CD4-positive, alpha-beta T cell treated with Interleukin-15 for 4 hours (primary cell): ENCODE data around the gene CPSF4.
A peak's percentile ranks its signal among the peaks of the same experiment; 100 is the strongest.

Source experiments
- DNase-seq: peaks from one replicate; pipeline ENCODE4 v3.0.0-alpha.2; 2020; ENCODE audit warnings: low spot score

CPSF4 gene

DNA sequence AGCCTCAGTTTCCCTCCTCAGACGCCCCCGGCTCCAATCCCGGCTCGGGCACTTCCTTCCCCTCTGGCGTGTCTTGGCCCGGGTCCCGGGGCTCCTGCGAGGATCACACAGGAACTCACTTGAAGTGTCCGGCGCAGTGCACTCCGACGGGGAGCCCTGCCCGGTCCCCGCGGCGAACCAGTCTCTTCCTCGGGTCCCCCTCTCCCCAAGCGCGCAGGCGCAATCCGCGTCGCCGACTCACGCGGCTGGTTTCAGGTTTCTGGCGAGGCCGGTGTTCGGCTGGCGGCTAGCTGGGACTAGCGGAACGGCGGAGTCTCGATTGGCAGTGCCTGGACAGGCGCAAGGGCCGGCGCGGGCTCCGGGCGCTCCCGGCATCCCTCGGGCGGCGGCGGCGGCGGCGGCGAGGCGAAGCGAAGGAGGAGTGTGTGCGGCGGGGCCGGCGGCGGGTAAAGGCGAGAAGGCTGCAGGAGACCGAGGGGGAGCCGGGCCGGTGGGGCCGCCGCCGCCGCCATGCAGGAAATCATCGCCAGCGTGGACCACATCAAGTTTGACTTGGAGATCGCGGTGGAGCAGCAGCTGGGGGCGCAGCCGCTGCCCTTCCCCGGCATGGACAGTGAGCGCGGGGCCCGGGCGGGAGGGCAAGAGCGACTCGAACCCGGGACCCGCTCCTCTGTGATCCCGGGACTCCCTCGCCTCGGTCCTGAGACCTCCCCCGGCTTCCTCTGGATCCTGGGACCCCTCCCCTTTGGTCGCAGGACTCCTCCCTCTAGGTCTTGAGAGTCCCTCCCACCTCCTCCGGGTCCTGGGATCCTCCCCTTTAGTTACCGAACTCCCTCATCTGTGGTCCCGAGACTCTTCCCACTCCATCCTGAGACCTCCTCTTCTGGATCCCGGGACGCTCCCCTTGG lies at the start of gene CPSF4, which contains the start of gene PTCD1:
Gene CPSF4 (plus strand): TSS at position 371 of the 908 bp plus-strand sequence. CDS start 140 bp downstream, at position 511.
Gene PTCD1 (minus strand): TSS at position 226 of the 908 bp plus-strand sequence. CDS start 3,556 bp downstream, outside the sequence.
- DNase-seq, result peak; percentile 93

GRCh38 chr7:99389772-99390171 lies 49.0 kb upstream of the CPSF4 start:
- no peak for DNase-seq

- DNase-seq, result no peak
Observed at GRCh38 chr7:99390941-99391602, 47.7 kb upstream of the CPSF4 start.

GRCh38 chr7:99392046-99392445 lies 46.7 kb upstream of the CPSF4 start:
- no peak for DNase-seq

DNA sequence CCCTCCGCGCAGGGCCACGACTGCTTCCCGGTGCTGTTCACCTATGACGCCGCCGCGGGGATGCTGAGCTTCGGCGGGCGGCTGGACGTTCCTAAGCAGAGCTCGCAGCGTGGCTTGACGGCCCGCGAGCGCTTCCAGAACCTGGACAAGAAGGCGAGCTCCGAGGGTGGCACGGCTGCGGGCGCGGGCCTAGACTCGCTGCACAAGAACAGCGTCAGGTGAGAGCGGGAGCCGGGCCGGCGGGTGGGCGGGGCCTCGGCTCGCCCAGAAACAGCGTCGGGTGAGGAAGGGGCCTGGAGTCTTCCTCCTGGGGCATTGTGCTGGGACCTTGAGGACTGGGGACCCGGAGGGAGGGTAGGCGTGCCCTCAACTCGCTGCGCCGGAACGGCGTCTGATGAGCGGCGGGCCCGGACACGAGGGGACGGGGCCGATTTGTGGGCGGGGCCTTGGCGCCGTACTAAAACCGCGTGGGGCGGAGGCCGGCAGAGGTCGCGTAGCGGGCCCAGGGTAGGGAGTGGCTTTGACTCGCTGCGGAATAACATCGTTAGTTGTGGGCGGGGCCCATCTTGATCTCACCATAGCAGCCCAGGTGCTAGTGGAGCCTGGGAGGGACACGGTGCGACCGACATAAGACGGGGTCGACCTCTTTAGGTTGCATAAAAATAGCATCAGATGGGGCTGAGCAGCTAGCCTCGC lies 45.9 kb upstream of the CPSF4 start:
- DNase-seq, result peak; percentile 85

DNA sequence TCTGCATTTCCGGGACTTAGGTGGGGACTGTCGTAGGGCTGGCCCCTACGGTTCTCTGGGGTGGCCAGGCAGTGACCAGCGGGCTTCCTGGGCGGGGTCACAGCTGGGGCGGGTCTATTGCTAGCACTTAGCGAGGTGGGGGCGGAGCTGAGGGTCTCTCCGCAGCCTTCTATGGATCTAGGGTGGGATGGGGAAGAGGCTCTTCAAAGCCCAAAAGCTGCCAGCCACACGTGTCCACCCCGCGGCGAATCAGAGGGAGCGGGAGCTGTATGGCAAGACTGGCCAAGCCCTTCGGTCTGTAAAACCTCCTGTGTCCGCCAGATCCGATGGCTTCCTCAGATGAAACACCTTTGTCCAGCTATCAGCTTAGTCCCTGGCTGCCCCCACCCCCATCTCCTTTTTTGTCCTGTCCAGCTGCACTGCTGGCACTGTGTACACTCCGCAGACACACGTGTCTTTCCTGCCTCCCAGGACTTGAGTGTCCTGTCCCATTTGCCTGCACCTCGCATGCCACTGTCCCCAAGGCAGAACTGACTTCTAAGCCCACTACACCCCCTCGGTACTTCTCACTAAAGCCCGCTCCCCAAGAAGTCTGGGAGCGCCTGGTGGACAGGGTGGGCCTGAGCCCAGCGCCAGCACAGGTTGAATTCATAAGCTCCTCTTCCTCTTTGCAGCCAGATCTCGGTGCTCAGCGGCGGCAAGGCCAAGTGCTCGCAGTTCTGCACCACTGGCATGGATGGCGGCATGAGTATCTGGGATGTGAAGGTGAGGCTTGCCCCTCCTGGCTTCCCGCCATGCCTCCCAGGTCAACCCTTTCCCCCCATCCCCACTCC lies 45.2 kb upstream of the CPSF4 start:
- DNase-seq, result no peak

DNA sequence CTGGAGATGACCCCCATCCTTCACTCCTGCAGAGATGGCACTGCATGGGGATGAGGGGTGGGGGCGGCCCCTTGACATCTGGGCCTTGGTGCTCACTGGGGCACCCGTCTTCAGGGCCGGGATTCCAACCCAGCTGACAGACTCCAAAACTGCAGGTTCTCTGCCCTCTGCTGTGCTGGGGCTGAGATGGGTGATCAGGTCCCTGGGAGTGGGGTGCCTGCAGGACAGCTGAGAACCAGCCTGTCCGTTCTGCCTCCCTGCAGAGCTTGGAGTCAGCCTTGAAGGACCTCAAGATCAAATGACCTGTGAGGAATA lies 44.6 kb upstream of the CPSF4 start:
- DNase-seq, result no peak

GRCh38 chr7:99395616-99396327 lies 43.0 kb upstream of the CPSF4 start:
- DNase-seq, result no peak

GRCh38 chr7:99396418-99397296 lies 42.1 kb upstream of the CPSF4 start:
- no peak for DNase-seq

GRCh38 chr7:99397297-99397983 lies 41.3 kb upstream of the CPSF4 start:
- no peak for DNase-seq

DNA sequence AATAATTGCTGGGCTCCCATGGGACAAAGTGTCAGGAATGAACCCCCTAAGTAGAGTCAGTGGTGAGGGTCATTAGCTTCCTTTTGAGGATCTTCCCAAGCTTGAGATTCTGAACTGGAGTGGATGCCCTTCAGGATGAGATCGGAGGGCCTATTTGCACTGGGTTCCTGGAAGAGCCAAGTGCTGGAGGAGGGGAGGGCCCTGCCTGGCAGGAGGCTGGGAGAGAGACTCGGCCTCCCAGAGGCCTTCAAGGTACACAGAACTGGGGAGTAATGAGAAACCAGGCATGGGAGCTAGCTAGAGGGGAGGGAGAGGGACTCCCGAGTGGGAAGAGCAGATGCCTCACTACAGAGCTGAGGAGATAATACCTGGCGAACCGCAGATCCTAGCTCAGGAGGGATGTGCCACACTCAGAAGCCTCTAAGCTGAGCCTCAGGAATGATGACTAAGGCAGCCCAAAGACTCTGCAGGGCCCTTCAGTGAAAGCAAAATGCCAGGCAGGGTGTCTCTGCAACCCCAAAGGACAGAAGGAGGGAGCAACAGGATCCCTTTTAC lies 39.8 kb upstream of the CPSF4 start:
- DNase-seq, result no peak

- DNase-seq, result no peak
Observed at GRCh38 chr7:99399597-99399996, 39.1 kb upstream of the CPSF4 start.

GRCh38 chr7:99402854-99403253 lies 35.9 kb upstream of the CPSF4 start:
- no peak for DNase-seq

DNA sequence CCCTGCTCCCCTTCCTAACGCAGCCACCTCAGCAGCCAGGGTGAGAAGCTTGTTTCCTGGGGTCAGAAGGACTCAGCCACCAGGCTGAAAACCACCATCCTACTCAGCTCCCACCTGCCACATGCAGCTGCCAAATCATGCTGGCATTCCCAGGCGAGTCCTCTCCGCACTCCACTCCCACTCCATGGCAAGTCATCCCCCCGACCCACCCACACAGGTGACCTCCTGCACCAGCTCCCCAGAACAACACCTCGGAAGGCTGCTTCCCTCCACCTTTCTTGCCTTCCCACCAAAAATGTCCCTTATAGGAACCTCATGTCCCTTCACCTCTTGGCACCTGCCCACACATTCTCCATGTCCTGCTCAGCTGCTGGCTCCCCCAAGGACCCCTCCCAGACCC lies 35.0 kb upstream of the CPSF4 start:
- DNase-seq, result no peak

DNA sequence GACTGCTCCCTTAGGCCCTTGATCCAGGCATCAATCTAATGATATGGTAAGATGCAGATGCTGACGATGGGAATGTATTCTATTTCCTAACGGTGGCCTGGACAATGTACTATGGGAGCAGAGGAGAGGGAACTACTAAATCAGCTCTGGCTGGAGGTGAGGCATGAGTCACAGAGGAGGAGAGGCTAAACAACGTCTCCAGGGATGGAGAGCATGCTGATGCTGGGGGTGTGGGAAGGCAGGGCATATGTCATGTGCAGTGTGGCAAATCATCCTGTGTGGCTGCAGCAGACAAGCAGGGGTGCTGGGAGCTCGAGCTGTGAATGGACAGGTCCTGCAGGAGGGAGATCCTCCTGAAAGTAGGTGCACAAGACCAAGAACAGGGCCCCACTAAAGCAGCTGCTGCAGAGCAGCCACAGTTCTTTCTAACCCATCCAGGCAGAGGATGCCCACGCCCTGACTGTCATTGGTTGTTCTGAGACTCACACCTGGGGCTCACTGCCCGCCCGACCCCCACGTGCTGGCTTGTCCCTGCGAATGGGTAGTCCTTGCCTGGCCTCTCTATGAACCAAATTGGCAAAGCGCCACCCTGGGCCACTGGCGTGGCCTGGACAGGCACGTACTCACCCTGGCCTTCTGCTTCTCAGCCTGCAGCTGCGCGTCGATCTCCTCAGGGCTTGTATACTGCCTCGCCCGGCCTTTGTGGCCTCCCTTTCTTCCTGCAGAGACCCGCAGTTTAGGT lies 34.3 kb upstream of the CPSF4 start:
- no peak for DNase-seq

- no peak for DNase-seq
Observed at GRCh38 chr7:99404977-99405320, 33.8 kb upstream of the CPSF4 start.

DNA sequence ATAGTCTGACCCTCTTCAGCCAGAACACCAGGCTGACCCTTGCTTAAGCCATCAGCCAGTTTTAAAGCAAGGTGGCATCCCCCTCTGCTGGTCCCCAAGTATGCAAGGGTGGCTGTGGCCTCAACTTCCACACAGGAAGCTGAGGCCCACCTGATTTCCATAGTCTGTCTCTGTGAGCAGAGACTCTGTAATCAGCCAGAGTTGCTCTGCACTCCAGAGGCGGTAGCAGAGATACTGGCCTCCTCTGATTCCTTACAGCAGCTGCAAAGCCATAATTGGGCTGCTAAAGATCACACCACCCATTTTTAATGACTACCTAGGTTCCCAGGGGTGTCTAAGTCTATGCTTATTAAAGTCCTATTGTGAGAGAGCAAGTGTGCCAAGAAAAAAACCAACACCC lies 32.2 kb upstream of the CPSF4 start:
- DNase-seq, result no peak

DNA sequence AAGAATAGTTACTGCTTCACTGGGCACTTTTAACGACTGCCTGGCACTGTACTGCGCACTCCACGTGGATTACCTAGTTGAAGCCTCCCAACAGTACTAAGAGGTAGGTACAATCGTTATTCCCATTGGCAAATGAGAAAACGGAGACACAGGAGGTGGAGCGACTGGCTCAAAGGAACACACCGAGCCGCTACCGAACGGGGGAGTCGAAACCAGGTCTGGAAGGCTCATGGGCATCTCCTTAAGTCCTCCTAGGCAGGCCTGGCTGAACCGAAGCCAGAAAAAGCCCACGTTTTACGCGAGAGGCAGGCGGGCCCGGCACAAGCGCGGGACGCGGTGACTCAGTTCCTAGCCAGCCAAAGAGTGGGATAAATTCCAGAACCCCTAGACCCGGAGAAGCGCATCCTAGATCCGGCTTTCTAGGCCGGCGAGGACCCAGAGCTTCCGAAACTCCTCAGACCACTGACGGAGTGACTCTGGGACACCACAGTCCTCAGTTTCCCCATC lies 30.8 kb upstream of the CPSF4 start:
- DNase-seq, result no peak
